ENCODE measurements around the gene HDHD3.
"Not testable (repeated sequence)": the region's sequence is repeated elsewhere in the genome, so short reads cannot be mapped to it uniquely, and the experiment has no call there.

GRCh38 chr9:113365652-113366051 is 11.1 kb downstream of the HDHD3 start:
- TF ChIP-seq CTCF, POLR2AphosphoS5, POLR2A (IDR thresholded peaks at IDR 0.05): not testable (repeated sequence)
